ENCODE data around the gene BCL7A. TPM values are rescaled to one million over a fixed set of nuclear protein-coding genes. Genes with fewer than 3 reads are reported as not detected.

Gene BCL7A
- total and polyA plus RNA-seq, 9 of the 15 experiments (the other 6 are each of a cell fraction or from before 2014, with no cell fraction given): 0.25 to 21.9 (median 14.9) TPM

- no peak for FAIRE-seq
- no peaks in the 10 kb centered on the region for H3K79me2 ChIP-seq (ENCODE audit: control insufficient read depth, insufficient read depth, low read length)
- 39% methylated on average over 8 of the region's 8 CpGs for WGBS (ENCODE audit: insufficient coverage, low coverage, missing lambda C conversion rate)
- H3K9me3 ChIP-seq (replicated peaks; ENCODE audit: control insufficient read depth, insufficient read depth, low read depth, low read length): no peaks in the 10 kb centered on the region
- no peaks in the 10 kb centered on the region for H3K9me1 ChIP-seq (ENCODE audit: control insufficient read depth, insufficient read depth, low read length)
- no peak overlapping the region for H3K4me3 ChIP-seq
- H2AFZ ChIP-seq (ENCODE audit: low read depth, low read length): no peak overlapping the region
- no peak for ATAC-seq
- POLR2A ChIA-PET: interaction anchor here (1.0 kb wide), 1 partner anchor 27 kb away, joined by 3 read pairs; no protein-coding TSS in a partner anchor
- H3K36me3 ChIP-seq (ENCODE audit: control insufficient read depth, insufficient read depth, low read length): no peaks in the 10 kb centered on the region
- TF ChIP-seq GTF2F1 (IDR thresholded peaks at IDR 0.05; ENCODE audit: low read depth, low read length) (no peak), MGA (IDR thresholded peaks at IDR 0.05) (no peak)
- CTCF ChIA-PET (ENCODE audit: low intra/inter-chr PET ratio): no interaction called here
- in situ Hi-C loops (cut with MboI): no loop called here
- H3K27ac ChIP-seq (ENCODE audit: extremely low read depth, low read depth, low read length): no peak overlapping the region; the same call in 2 of the 3 replicates
- intact Hi-C loops (cut with micrococcal nuclease): no loop called here
- no peak overlapping the region for H3K4me2 ChIP-seq (ENCODE audit: insufficient read depth, low read length)
- BruUV-seq (replicated peaks): no TSS peak
- no peaks in the 10 kb centered on the region for H3K27me3 ChIP-seq (ENCODE audit: control insufficient read depth in 2 of 2, insufficient read depth in 2 of 2, low read length in 2 of 2)
- no peak overlapping the region for H3K9ac ChIP-seq (ENCODE audit: insufficient read depth in 1 of 2, low read depth in 2 of 2, low read length in 2 of 2)
- no peak for DNase-seq (ENCODE audit: extremely low read depth in 1 of 4, low spot score in 3 of 4)
- H3K4me1 ChIP-seq (replicated peaks in 1 of 2; ENCODE audit: control insufficient read depth in 2 of 2, insufficient read depth in 2 of 2, low read length in 2 of 2): peaks cover 4 to 5% of the 10 kb centered on the region in 2 experiments; a peak in 2 of 5 replicates
- no peaks in the 10 kb centered on the region for H4K20me1 ChIP-seq (replicated peaks; ENCODE audit: control insufficient read depth, insufficient read depth, low read length)
These were observed 40.2 kb upstream of the BCL7A start for GRCh38 chr12:121981456-121981855.
